Measurements from ENCODE around the gene ANKRD44. TPM values are rescaled to one million over a fixed set of nuclear protein-coding genes. Genes with fewer than 3 reads are reported as not detected.
A peak's percentile ranks its signal among the peaks of the same experiment; 100 is the strongest.

The ANKRD44 gene
- total RNA-seq, 1 donor from 2014 or later = 4.3 TPM

DNA sequence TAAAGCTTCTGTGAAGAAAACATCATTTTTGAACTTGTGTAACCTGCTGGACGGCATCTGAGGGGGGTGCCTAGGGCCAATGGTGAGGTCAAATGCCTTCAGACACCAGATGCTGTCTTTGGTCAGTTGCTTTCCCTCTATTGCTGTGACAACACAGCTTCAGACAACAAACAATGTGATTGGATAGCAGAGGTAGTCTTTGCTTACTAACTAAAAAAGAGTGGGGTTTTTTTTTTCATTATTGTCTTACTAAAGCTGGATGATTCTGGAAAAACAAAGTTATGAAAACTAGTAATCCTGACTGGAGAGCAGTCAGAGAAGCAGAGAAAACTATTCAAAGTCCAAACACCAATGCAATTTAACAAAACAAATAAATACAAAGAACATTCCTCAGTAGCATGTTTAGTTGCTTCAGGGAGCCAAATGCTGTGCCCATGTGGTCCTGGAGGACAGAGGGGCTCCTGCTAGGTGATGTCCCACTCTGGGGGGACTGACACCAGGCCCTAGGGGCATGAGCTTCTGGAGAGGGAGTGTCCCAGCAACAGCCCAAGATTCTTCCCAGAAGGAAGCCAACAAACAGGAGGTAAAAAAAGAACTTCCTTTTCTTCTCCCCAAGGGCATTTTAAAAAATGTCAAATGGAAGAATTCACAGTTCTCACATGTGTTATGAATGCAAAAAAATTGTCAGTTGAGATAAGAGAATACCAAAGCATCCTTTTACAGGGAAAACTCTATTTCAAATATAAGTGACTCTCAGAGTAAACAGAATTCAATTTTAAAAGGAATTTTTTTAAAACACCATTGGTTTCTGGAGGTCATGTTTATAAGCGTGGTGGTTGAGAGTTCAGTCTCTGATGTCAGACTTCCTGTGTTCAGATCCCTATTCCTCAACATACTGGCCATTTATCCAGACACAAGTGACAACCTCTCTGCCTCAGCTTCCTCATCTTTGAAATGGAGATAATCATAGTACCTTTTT lies 203.0 kb downstream of the ANKRD44 start:
- DNase-seq (ENCODE audit: low read depth) = no peak
- Histone ChIP-seq H3K36me3 (ENCODE audit: control insufficient read depth, insufficient read depth, low read length) (no peaks in the 10 kb centered on the region), H3K4me3 (ENCODE audit: low read depth, low read length) (no peak overlapping the region), H3K27me3 (ENCODE audit: control insufficient read depth, insufficient read depth, low read length) (no peaks in the 10 kb centered on the region)
- no peak for TF ChIP-seq CTCF (IDR thresholded peaks at IDR 0.05; ENCODE audit: insufficient read depth, low read length, poor library complexity, severe bottlenecking)

- no peak for TF ChIP-seq CTCF (IDR thresholded peaks at IDR 0.05; ENCODE audit: insufficient read depth, low read length, poor library complexity, severe bottlenecking)
- no peak for DNase-seq (ENCODE audit: low read depth)
- no peaks in the 10 kb centered on the region for H3K27me3 ChIP-seq (ENCODE audit: control insufficient read depth, insufficient read depth, low read length)
- no peak overlapping the region for H3K4me3 ChIP-seq (ENCODE audit: low read depth, low read length)
- no peaks in the 10 kb centered on the region for H3K36me3 ChIP-seq (ENCODE audit: control insufficient read depth, insufficient read depth, low read length)
These were observed 207.2 kb downstream of the ANKRD44 start for GRCh38 chr2:197103363-197103762.

DNA sequence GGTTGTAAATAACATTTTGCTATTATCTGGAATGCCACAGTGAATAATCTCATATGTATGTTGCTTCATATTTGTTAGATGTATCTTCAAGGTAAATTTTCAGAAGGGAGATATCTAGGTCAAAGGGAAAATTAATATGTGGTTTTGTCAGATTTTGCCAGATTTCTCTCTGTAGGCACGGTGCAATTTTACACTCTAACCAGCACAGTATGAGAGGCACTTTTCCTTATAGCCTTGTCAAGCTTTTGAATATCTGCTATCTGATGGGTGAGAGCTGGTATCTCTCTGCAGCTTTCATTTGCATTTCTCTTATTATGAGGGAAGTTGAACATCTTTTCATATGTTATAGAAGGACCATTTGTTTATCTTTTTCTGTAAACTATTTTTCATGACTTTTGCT lies 208.3 kb downstream of the ANKRD44 start:
- H3K36me3 ChIP-seq (ENCODE audit: control insufficient read depth, insufficient read depth, low read length) = no peaks in the 10 kb centered on the region
- H3K27me3 ChIP-seq (ENCODE audit: control insufficient read depth, insufficient read depth, low read length) = no peaks in the 10 kb centered on the region
- TF ChIP-seq CTCF (IDR thresholded peaks at IDR 0.05; ENCODE audit: insufficient read depth, low read length, poor library complexity, severe bottlenecking) = no peak
- no peak for DNase-seq (ENCODE audit: low read depth)
- no peak overlapping the region for H3K4me3 ChIP-seq (ENCODE audit: low read depth, low read length)

GRCh38 chr2:197101519-197101918 lies 209.1 kb downstream of the ANKRD44 start:
- Histone ChIP-seq H3K4me3 (ENCODE audit: low read depth, low read length) (no peak overlapping the region), H3K36me3 (ENCODE audit: control insufficient read depth, insufficient read depth, low read length) (no peaks in the 10 kb centered on the region), H3K27me3 (ENCODE audit: control insufficient read depth, insufficient read depth, low read length) (no peaks in the 10 kb centered on the region)
- TF ChIP-seq CTCF (IDR thresholded peaks at IDR 0.05; ENCODE audit: insufficient read depth, low read length, poor library complexity, severe bottlenecking) = no peak
- no peak for DNase-seq (ENCODE audit: low read depth)

DNA sequence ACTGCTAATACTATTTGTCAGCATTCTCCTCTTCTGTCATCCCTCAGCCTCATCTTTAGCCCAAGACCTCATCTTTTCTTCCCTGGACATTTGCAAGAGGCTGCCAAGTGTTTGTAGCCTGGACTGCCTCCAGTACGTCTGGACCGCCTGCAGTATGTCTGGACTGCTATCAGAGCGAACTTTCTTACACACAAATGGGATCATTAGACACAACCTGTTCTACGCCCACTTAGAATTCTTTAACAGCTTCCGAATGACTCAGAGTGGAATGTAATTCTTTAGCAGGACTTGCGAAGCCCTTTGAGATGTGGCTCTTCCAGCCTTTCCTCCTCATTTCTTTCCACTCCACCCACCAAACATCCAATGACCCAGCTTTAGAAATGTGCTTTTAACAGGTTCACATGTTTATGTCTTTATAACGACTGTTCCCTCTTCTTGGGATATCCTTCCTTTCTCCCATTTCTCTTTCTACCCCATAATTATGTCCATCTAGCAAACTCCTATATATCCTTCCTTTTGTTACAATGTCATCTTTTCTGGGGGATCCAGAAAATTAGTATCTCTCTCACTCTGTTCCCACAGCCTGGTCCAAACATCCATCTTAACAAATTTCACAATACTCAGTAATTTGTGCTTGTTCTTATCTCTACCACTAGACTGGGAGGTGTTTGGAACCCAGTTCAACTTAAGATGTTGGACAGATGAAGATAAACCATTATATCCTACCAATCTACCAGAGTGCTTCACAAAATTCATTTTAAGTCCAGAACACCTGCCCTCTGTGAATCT lies 212.8 kb downstream of the ANKRD44 start:
- H3K36me3 ChIP-seq (ENCODE audit: control insufficient read depth, insufficient read depth, low read length) = no peaks in the 10 kb centered on the region
- no peak overlapping the region for H3K4me3 ChIP-seq (ENCODE audit: low read depth, low read length)
- peak; percentile 38 for DNase-seq (ENCODE audit: low read depth)
- no peak for TF ChIP-seq CTCF (IDR thresholded peaks at IDR 0.05; ENCODE audit: insufficient read depth, low read length, poor library complexity, severe bottlenecking)
- no peaks in the 10 kb centered on the region for H3K27me3 ChIP-seq (ENCODE audit: control insufficient read depth, insufficient read depth, low read length)

All from kidney epithelial cell (primary cell).